ENCODE data around the gene CHRNB1.

DNA sequence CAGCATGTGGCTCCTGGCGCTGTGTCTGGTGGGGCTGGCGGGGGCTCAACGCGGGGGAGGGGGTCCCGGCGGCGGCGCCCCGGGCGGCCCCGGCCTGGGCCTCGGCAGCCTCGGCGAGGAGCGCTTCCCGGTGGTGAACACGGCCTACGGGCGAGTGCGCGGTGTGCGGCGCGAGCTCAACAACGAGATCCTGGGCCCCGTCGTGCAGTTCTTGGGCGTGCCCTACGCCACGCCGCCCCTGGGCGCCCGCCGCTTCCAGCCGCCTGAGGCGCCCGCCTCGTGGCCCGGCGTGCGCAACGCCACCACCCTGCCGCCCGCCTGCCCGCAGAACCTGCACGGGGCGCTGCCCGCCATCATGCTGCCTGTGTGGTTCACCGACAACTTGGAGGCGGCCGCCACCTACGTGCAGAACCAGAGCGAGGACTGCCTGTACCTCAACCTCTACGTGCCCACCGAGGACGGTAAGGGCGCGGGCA is 36.6 kb upstream of the CHRNB1 start:
- TF ChIP-seq, protein P1, sequence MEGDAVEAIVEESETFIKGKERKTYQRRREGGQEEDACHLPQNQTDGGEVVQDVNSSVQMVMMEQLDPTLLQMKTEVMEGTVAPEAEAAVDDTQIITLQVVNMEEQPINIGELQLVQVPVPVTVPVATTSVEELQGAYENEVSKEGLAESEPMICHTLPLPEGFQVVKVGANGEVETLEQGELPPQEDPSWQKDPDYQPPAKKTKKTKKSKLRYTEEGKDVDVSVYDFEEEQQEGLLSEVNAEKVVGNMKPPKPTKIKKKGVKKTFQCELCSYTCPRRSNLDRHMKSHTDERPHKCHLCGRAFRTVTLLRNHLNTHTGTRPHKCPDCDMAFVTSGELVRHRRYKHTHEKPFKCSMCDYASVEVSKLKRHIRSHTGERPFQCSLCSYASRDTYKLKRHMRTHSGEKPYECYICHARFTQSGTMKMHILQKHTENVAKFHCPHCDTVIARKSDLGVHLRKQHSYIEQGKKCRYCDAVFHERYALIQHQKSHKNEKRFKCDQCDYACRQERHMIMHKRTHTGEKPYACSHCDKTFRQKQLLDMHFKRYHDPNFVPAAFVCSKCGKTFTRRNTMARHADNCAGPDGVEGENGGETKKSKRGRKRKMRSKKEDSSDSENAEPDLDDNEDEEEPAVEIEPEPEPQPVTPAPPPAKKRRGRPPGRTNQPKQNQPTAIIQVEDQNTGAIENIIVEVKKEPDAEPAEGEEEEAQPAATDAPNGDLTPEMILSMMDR (IDR thresholded peaks at IDR 0.05), result no peak
- no peak for TF ChIP-seq POLR2A (IDR thresholded peaks at IDR 0.05)

Data from lower leg skin (tissue), 3 donors.